ENCODE measurements around the gene C10orf62. TPM values are rescaled to one million over a fixed set of nuclear protein-coding genes. Genes with fewer than 3 reads are reported as not detected.
"Not testable (repeated sequence)": the region's sequence is repeated elsewhere in the genome, so short reads cannot be mapped to it uniquely, and the experiment has no call there.

C10orf62 gene
- total RNA-seq, 1 donor, result not detected

- peak; percentile 90 for DNase-seq (ENCODE audit: low read depth)
- TF ChIP-seq CTCF (IDR thresholded peaks at IDR 0.05; ENCODE audit: insufficient read depth, low read length), result no peak
- peak within 1 kb of the TSS; percentile 90 for H3K4me3 ChIP-seq (ENCODE audit: low read depth, low read length)
Observed at GRCh38 chr10:97632949-97633884, 43.7 kb downstream of the C10orf62 start, which contains the start of gene MORN4. Gene MORN4 (minus strand): TSS chr10:97633500. CDS start chr10:97619653, 13,847 bp downstream.

GRCh38 chr10:97633921-97634320, 44.4 kb downstream of the C10orf62 start:
- no peak for DNase-seq (ENCODE audit: low read depth)
- TF ChIP-seq CTCF (IDR thresholded peaks at IDR 0.05; ENCODE audit: insufficient read depth, low read length), result peak; percentile 11
- H3K4me3 ChIP-seq (ENCODE audit: low read depth, low read length), result peak overlapping the region; percentile 90

- no peak for TF ChIP-seq CTCF (IDR thresholded peaks at IDR 0.05; ENCODE audit: insufficient read depth, low read length)
- DNase-seq (ENCODE audit: low read depth), result no peak
- no peak overlapping the region for H3K4me3 ChIP-seq (ENCODE audit: low read depth, low read length)
Observed at GRCh38 chr10:97635577-97635976, 46.1 kb downstream of the C10orf62 start.

GRCh38 chr10:97639090-97639489, 49.6 kb downstream of the C10orf62 start:
- not testable (repeated sequence) for DNase-seq (ENCODE audit: low read depth); H3K4me3 ChIP-seq (ENCODE audit: low read depth, low read length)

GRCh38 chr10:97640174-97640867, 50.8 kb downstream of the C10orf62 start, which contains the start of gene PI4K2A:
Gene PI4K2A (plus strand): TSS chr10:97640671. CDS start chr10:97640743, 72 bp downstream.
- peak; percentile 99 for DNase-seq (ENCODE audit: low read depth)
- peak within 1 kb of the TSS; percentile 72 for H3K4me3 ChIP-seq (ENCODE audit: low read depth, low read length)
- TF ChIP-seq CTCF (IDR thresholded peaks at IDR 0.05; ENCODE audit: insufficient read depth, low read length), result no peak

Other genes starting within 250 kb of the C10orf62 start
- 13.0 and 15.9 TPM in 2 replicates for gene RRP12, start 188.4 kb upstream of the C10orf62 start, total RNA-seq (ENCODE audit: low replicate concordance)
- gene PGAM1, start 163.5 kb upstream of the C10orf62 start, total RNA-seq (ENCODE audit: low replicate concordance), result 107 and 362 TPM in 2 replicates
- gene EXOSC1, start 143.7 kb upstream of the C10orf62 start, total RNA-seq (ENCODE audit: low replicate concordance), result 29.8 and 50.3 TPM in 2 replicates
- 24.9 and 45.5 TPM in 2 replicates for gene ZDHHC16, start 143.5 kb upstream of the C10orf62 start, total RNA-seq (ENCODE audit: low replicate concordance)
- 50.9 and 81.1 TPM in 2 replicates for gene MMS19, start 91.3 kb upstream of the C10orf62 start, total RNA-seq (ENCODE audit: low replicate concordance)
- gene UBTD1, start 90.8 kb upstream of the C10orf62 start, total RNA-seq (ENCODE audit: low replicate concordance), result 22.1 and 35.2 TPM in 2 replicates
- gene ANKRD2, start 16.9 kb upstream of the C10orf62 start, total RNA-seq (ENCODE audit: low replicate concordance), result 0.27 and 0.57 TPM in 2 replicates
- gene HOGA1, start 5.3 kb upstream of the C10orf62 start, total RNA-seq (ENCODE audit: low replicate concordance), result 0.08 and 0.72 TPM in 2 replicates
- 6.5 and 10.1 TPM in 2 replicates for gene MORN4, start 43.8 kb downstream of the C10orf62 start, total RNA-seq (ENCODE audit: low replicate concordance)
- gene PI4K2A, start 51.0 kb downstream of the C10orf62 start, total RNA-seq (ENCODE audit: low replicate concordance), result 10.1 and 22.3 TPM in 2 replicates
- 20.2 TPM in 2 replicates for gene AVPI1, start 97.5 kb downstream of the C10orf62 start, total RNA-seq (ENCODE audit: low replicate concordance)
- gene MARVELD1, start 124.0 kb downstream of the C10orf62 start, total RNA-seq (ENCODE audit: low replicate concordance), result 34.9 and 64.3 TPM in 2 replicates
- gene ZFYVE27, start 147.4 kb downstream of the C10orf62 start, total RNA-seq (ENCODE audit: low replicate concordance), result 14.1 and 20.4 TPM in 2 replicates
- gene SFRP5, start 182.3 kb downstream of the C10orf62 start, total RNA-seq (ENCODE audit: low replicate concordance), result not detected in 2 replicates

All from fibroblast of the aortic adventitia (primary cell).